Neuronal stem cell (in vitro differentiated cells): Measurements from ENCODE around the gene ARHGDIB.

Experiments
- DNase-seq: peaks from one replicate; pipeline ENCODE4 v3.0.0-alpha.2; 2013; ENCODE audit warnings: low spot score
- H2AFZ ChIP-seq: one replicate; pipeline ENCODE4 v1.6.1; 2013; ENCODE audit warnings: mild to moderate bottlenecking, low read length, inconsistent platforms
- H2AK5ac ChIP-seq: 2 replicates; pipeline ENCODE4 v1.6.1; 2013; ENCODE audit warnings: low read depth, mild to moderate bottlenecking, inconsistent platforms, low read length, moderate library complexity, mixed read lengths
- H2BK120ac ChIP-seq: 2 replicates; pipeline ENCODE4 v1.6.1; 2013; ENCODE audit warnings: low read depth, mild to moderate bottlenecking, inconsistent platforms, low read length, moderate library complexity, mixed read lengths
- H2BK12ac ChIP-seq: one replicate; pipeline ENCODE4 v1.6.1; 2013; ENCODE audit warnings: low read length, inconsistent platforms
- H2BK15ac ChIP-seq: 2 replicates; pipeline ENCODE4 v1.6.1; 2013; ENCODE audit warnings: mild to moderate bottlenecking, low read length, inconsistent platforms, mixed read lengths
- H2BK5ac ChIP-seq: one replicate; pipeline ENCODE4 v1.6.1; 2013; ENCODE audit warnings: inconsistent platforms, mild to moderate bottlenecking, low read length, moderate library complexity
- H3K14ac ChIP-seq: one replicate; pipeline ENCODE4 v1.6.1; 2013; ENCODE audit warnings: low read length, inconsistent platforms
- H3K18ac ChIP-seq: 2 replicates; pipeline ENCODE4 v1.6.1; 2013; ENCODE audit warnings: low read length, inconsistent platforms
- H3K23ac ChIP-seq: 2 replicates; pipeline ENCODE4 v1.6.1; 2013; ENCODE audit warnings: low read depth, mild to moderate bottlenecking, mixed read lengths, low read length, inconsistent platforms; ENCODE audit not compliant: poor library complexity
- H3K27ac ChIP-seq: replicated peaks from 3 replicates; pipeline ENCODE4 v1.5.1; 2013; ENCODE audit warnings: low read length, inconsistent platforms
- H3K27me3 ChIP-seq, 3 experiments: 2 replicates each; pipeline ENCODE4 v1.6.1; 2013; ENCODE audit warnings: low read length in 3 of 3, mild to moderate bottlenecking in 2 of 3, inconsistent platforms in 1 of 3, low read depth in 1 of 3, mixed read lengths in 1 of 3, moderate library complexity in 1 of 3; ENCODE audit not compliant: control insufficient read depth in 3 of 3, insufficient read depth in 3 of 3
- H3K36me3 ChIP-seq, 2 donors: replicated peaks in 1 of 2; 2 replicates each; pipeline ENCODE4 v1.6.1; 2013; ENCODE audit warnings: low read length in 2 of 2; ENCODE audit not compliant: control insufficient read depth in 2 of 2, insufficient read depth in 2 of 2
- H3K4ac ChIP-seq: 2 replicates; pipeline ENCODE4 v1.6.1; 2013; ENCODE audit warnings: inconsistent platforms, mild to moderate bottlenecking, low read length, moderate library complexity
- H3K4me1 ChIP-seq, 2 donors: 1 replicate in 1 of 2; 2 replicates in 1 of 2; pipeline ENCODE4 v1.6.1; 2013; ENCODE audit warnings: low read length in 2 of 2, low read depth in 1 of 2; ENCODE audit not compliant: control insufficient read depth in 2 of 2, insufficient read depth in 1 of 2
- H3K4me2 ChIP-seq: one replicate; pipeline ENCODE4 v1.6.1; 2013; ENCODE audit warnings: mild to moderate bottlenecking, low read length, inconsistent platforms; ENCODE audit not compliant: insufficient read depth, poor library complexity, severe bottlenecking
- H3K4me3 ChIP-seq, 2 donors: 2 replicates each; pipeline ENCODE4 v1.5.1; 2013; ENCODE audit warnings: low read length in 2 of 2, mild to moderate bottlenecking in 2 of 2, inconsistent platforms in 1 of 2, moderate library complexity in 1 of 2
- H3K79me1 ChIP-seq: one replicate; pipeline ENCODE4 v1.6.1; 2013; ENCODE audit warnings: low read depth, mild to moderate bottlenecking, inconsistent platforms, low read length, moderate library complexity
- H3K9ac ChIP-seq: one replicate; pipeline ENCODE4 v1.6.1; 2013; ENCODE audit warnings: mild to moderate bottlenecking, low read depth, low read length, inconsistent platforms; ENCODE audit not compliant: poor library complexity
- H3K9me3 ChIP-seq, 2 donors: replicated peaks in 1 of 2; 2 replicates each; pipeline versions ENCODE3 to v1.6.1; 2013; ENCODE audit warnings: low read length in 2 of 2, mild to moderate bottlenecking in 2 of 2, inconsistent platforms in 1 of 2, low read depth in 1 of 2, mixed read lengths in 1 of 2, moderate library complexity in 1 of 2; ENCODE audit not compliant: control insufficient read depth in 2 of 2, insufficient read depth in 1 of 2
- H4K8ac ChIP-seq: one replicate; pipeline ENCODE4 v1.6.1; 2013; ENCODE audit warnings: low read depth, mild to moderate bottlenecking, inconsistent platforms, low read length, moderate library complexity
- H4K91ac ChIP-seq: one replicate; pipeline ENCODE4 v1.6.1; 2013; ENCODE audit warnings: low read length, low read depth, mild to moderate bottlenecking, inconsistent platforms; ENCODE audit not compliant: poor library complexity
- WGBS, 2 donors: extraction: QIAGEN DNeasy Blood & Tissue Kit; methylation state at CpG; one replicate each; pipeline ENCODE4 v1.1.7; 2013; ENCODE audit warnings: missing lambda C conversion rate in 2 of 2, mixed read lengths in 1 of 2; ENCODE audit not compliant: insufficient read length in 2 of 2, insufficient replicate concordance in 1 of 2; ENCODE audit errors: extremely low coverage in 2 of 2; 5-methylcytosine and 5-hydroxymethylcytosine counted together

The ARHGDIB gene

GRCh38 chr12:14979468-14979867 is 18.1 kb upstream of the ARHGDIB start:
- Histone ChIP-seq H3K23ac (no peak overlapping the region), H3K27me3 (peaks cover 0 to 6% (median 0%) of the 10 kb centered on the region in 3 experiments), H3K79me1 (no peaks in the 10 kb centered on the region), H2BK12ac (no peak overlapping the region), H3K4me3 (no peak overlapping the region), H3K27ac (no peak overlapping the region), H3K9ac (no peak overlapping the region), H4K91ac (no peak overlapping the region), H3K4ac (no peak overlapping the region), H2BK5ac (no peak overlapping the region), H2AFZ (no peak overlapping the region), H3K4me2 (no peak overlapping the region), H2BK120ac (no peak overlapping the region), H3K14ac (no peak overlapping the region), H3K9me3 (no peaks in the 10 kb centered on the region), H3K4me1 (no peaks in the 10 kb centered on the region), H3K36me3 (no peaks in the 10 kb centered on the region), H2AK5ac (no peak overlapping the region), H4K8ac (no peak overlapping the region), H2BK15ac (no peak overlapping the region), H3K18ac (no peak overlapping the region)
- no peak for DNase-seq

- no peak overlapping the region for H3K9ac ChIP-seq
- no peak overlapping the region for H3K4me2 ChIP-seq
- H3K79me1 ChIP-seq = no peaks in the 10 kb centered on the region
- H3K14ac ChIP-seq = no peak overlapping the region
- no peak overlapping the region for H3K4ac ChIP-seq
- no peak overlapping the region for H4K91ac ChIP-seq
- no peak for DNase-seq
- no peak overlapping the region for H2AK5ac ChIP-seq
- H2BK15ac ChIP-seq = no peak overlapping the region
- no peak overlapping the region for H3K27ac ChIP-seq
- H3K23ac ChIP-seq = no peak overlapping the region
- no peak overlapping the region for H2BK12ac ChIP-seq
- H4K8ac ChIP-seq = no peak overlapping the region
- peaks cover 0 to 2% of the 10 kb centered on the region in 2 donors for H3K4me1 ChIP-seq
- no peaks in the 10 kb centered on the region for H3K9me3 ChIP-seq
- H3K36me3 ChIP-seq = no peaks in the 10 kb centered on the region
- no peak overlapping the region for H3K18ac ChIP-seq
- no peak overlapping the region for H2BK5ac ChIP-seq
- no CpG with 5 or more reads among the region's 3 CpGs for WGBS, 2 donors
- H3K27me3 ChIP-seq = peaks cover 0 to 8% (median 0%) of the 10 kb centered on the region in 3 experiments
- no peak overlapping the region for H3K4me3 ChIP-seq
- H2BK120ac ChIP-seq = no peak overlapping the region
- H2AFZ ChIP-seq = no peak overlapping the region
Measured at GRCh38 chr12:14976658-14977057, 15.3 kb upstream of the ARHGDIB start.

DNA sequence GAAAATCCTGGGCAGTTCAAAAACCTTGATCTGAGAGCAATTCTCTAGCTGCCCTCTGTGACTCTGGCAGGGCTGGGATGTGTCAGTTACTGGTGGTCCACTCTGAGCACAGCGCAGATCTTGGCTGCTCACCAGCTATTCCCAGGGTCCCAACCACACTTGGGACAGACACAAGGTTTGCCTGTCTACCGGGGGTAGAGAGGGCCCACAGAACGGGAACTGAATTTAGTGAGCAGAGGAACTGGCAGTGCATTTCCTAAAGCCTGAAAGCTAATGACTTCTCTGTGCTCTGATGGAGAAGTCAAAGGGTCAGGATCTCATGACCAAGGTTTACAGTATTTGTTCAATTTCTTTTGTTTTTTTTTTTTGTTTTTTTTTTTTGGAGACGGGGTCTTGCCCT is 14.1 kb upstream of the ARHGDIB start:
- H4K91ac ChIP-seq = no peak overlapping the region
- no peak overlapping the region for H3K4me2 ChIP-seq
- H3K4me1 ChIP-seq = peaks cover 0 to 2% of the 10 kb centered on the region in 2 donors
- H3K14ac ChIP-seq = no peak overlapping the region
- H3K36me3 ChIP-seq = no peaks in the 10 kb centered on the region
- WGBS, 2 donors = no CpG with 5 or more reads among the region's 4 CpGs
- H2AK5ac ChIP-seq = no peak overlapping the region
- H2BK12ac ChIP-seq = no peak overlapping the region
- H3K18ac ChIP-seq = no peak overlapping the region
- no peak overlapping the region for H2BK120ac ChIP-seq
- H3K4ac ChIP-seq = no peak overlapping the region
- no peak overlapping the region for H2BK15ac ChIP-seq
- H3K27me3 ChIP-seq = peaks cover 0 to 7% (median 0%) of the 10 kb centered on the region in 3 experiments
- no peak overlapping the region for H3K9ac ChIP-seq
- H3K27ac ChIP-seq = no peak overlapping the region
- no peak overlapping the region for H3K4me3 ChIP-seq
- no peak overlapping the region for H4K8ac ChIP-seq
- no peaks in the 10 kb centered on the region for H3K79me1 ChIP-seq
- H2BK5ac ChIP-seq = no peak overlapping the region
- H2AFZ ChIP-seq = no peak overlapping the region
- no peak overlapping the region for H3K23ac ChIP-seq
- no peak for DNase-seq
- H3K9me3 ChIP-seq = no peaks in the 10 kb centered on the region

- H2AK5ac ChIP-seq = no peak overlapping the region
- no CpG with 5 or more reads among the region's 3 CpGs for whole genome bisulfite sequencing, 2 donors
- no peaks in the 10 kb centered on the region for H3K36me3 ChIP-seq
Measured at GRCh38 chr12:14974633-14975032, 13.2 kb upstream of the ARHGDIB start.

More at GRCh38 chr12:14974633-14975032, 13.2 kb upstream of the ARHGDIB start:
- Histone ChIP-seq H2AFZ (no peak overlapping the region), H3K14ac (no peak overlapping the region), H2BK12ac (no peak overlapping the region), H3K4ac (no peak overlapping the region), H3K9ac (no peak overlapping the region), H3K18ac (no peak overlapping the region), H4K8ac (no peak overlapping the region), H2BK15ac (no peak overlapping the region), H3K9me3 (no peaks in the 10 kb centered on the region), H3K4me1 (peaks cover 0 to 2% of the 10 kb centered on the region in 2 donors), H3K27ac (no peak overlapping the region), H3K4me2 (no peak overlapping the region), H3K79me1 (no peaks in the 10 kb centered on the region), H3K23ac (no peak overlapping the region), H4K91ac (no peak overlapping the region), H3K27me3 (peaks cover 0 to 5% (median 0%) of the 10 kb centered on the region in 3 experiments), H2BK120ac (no peak overlapping the region), H2BK5ac (no peak overlapping the region), H3K4me3 (no peak overlapping the region)
- DNase-seq = no peak
